Measurements from ENCODE around the gene FBXL17.

The FBXL17 gene

DNA sequence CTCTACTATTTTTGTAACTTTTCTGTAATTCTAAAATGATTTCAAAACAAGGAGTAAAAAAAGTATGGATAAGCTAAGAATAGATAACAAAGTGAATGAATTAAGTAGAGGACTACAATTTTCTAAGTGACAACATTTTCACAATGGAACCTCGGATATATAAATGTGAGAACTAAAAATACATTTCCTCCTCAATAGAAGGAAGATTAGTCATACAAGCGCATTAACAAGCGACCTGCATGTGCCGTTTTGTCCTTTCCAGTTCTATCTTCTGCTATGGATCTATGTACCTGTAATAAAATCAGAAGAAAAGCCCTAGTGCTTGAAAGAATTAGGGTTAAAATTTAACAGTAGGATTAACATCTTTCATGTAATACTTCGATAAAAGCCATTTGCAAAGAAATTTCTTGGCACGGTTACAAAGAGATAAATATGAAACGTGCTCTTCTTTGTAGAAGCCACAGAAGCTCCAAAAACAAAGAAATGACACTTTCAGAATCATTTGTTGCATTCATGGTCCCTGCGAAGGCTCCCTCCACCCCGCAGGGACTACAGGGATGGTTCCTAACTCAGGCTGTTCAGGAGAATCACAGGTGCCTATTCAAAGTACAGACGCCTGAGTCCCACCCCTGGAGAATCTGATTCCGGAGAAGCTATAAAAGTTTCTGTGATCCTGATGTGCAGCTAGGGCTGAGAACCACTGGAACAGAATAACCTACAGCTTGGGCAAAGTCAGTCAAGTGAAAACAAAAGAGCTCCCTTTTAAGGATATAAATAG is 494.5 kb downstream of the FBXL17 start:
- DNase-seq: no peak

DNA sequence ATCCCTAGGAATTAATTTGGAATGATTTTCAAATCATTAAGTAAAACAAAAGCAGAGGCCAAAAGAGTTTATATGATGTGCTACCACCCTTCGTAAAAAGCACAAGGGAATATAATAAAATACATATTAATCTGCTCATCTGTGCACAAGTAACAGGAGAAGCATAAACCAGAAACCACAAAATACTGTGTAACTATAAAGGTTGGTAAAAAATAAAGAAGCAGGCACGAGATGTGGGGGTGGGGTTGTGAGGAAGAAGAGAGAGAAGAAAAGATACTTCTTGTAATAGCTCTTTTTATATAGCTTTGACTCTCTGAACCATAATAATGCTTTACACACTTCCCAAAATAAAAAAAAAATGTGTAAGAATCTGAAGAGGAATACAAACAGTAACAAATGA is 496.3 kb downstream of the FBXL17 start:
- DNase-seq: no peak

DNA sequence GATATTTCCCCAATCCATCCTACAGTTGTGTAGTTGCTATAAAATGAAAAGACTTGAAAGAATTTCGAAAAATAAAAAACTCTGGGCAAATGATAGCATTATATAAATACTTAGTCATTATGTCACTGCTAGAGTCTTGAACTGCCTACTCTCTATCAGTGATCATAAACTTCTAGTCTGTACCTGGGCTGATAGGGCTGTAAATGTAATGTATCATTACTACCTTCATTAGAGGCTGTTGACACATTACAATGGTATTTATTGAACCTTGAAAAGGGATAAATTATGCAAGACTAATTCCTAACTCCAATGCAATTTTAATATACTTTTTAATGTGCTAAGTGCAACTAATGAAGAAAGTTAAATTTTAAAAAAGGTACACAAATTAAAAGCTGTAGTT is 497.0 kb downstream of the FBXL17 start:
- DNase-seq: no peak

DNA sequence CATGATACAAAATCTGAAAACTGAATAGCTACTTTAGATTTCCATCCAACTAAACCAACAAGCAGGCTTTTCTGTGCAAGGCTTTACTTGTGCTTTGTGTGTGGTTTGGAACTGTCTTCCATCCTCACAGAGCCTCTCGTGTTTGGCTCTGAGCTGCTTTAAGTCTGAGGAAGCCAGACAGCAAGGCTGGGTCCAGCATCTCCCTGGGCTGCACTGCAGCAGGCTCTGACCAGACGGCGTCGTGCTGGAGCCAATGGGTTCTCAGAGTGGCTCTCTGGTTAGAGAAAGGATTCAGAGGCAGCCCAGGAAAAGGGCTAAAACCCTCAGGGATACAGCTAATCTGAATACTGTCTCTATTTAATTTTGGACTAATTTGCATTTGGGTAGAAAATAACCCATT is 503.2 kb downstream of the FBXL17 start:
- no peak for DNase-seq

- no peak for DNase-seq
Measured at GRCh38 chr5:107876906-107877305, 505.0 kb downstream of the FBXL17 start.

GRCh38 chr5:107876261-107876660 is 505.6 kb downstream of the FBXL17 start:
- DNase-seq: no peak

GRCh38 chr5:107875833-107876232 is 506.1 kb downstream of the FBXL17 start:
- no peak for DNase-seq

GRCh38 chr5:107874795-107875194 is 507.1 kb downstream of the FBXL17 start:
- DNase-seq: no peak

GRCh38 chr5:107873877-107874276 is 508.0 kb downstream of the FBXL17 start:
- DNase-seq: no peak

GRCh38 chr5:107871023-107871422 is 510.9 kb downstream of the FBXL17 start:
- no peak for DNase-seq

DNA sequence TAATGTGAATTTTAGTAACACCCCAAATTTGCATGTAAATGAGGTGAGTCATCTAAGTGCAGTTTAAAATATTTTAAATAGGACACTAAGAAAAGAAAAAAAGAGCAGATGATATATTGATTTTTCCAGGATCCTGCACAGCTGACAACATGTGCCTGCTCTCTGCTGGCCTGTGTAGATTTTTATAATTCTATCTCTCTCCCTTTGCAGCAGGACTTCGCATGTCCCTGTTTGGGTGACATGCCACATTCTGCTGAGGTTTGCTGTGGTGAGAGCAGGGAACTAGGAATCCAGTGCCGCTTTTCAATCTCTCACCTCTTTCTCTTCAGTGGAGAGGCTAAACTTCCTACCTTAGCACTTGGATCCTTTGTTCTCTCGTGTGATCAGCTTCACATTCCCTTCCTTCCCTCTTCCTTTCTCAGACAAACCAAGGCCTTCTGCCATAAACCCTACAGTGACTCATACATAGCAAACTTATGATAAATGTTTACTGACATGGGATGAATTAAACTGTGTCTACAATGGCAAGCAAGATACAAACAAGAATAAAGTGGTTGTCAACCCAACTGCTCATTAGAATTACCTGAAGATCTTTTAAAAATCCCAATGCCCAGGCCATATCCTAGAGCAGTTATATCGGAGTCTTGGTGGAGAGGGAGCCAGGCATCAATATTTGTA is 512.3 kb downstream of the FBXL17 start:
- DNase-seq: no peak

GRCh38 chr5:107868650-107869409 is 513.1 kb downstream of the FBXL17 start:
- no peak for DNase-seq

- no peak for DNase-seq
Measured at GRCh38 chr5:107867266-107867665, 514.6 kb downstream of the FBXL17 start.

GRCh38 chr5:107864793-107865192 is 517.1 kb downstream of the FBXL17 start:
- DNase-seq: no peak

DNA sequence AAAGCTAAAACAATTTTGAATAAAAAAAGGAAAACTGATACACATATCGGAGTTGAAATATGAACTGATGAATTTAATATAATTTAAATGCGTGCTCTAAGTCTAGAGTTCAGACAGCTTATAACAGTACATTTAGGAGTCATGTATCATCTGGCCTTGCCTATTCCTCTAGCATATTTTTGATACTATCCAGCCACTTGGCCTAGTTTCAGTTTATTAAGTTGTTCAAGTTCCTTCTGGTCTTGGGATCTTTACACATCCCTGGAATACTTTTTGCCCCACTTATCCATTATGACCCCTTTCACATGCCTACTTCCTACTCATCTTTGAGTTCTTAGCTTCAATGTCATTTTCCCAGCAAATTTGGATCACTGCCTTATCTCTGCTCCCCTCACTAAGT is 518.8 kb downstream of the FBXL17 start:
- DNase-seq: no peak

GRCh38 chr5:107861565-107861964 is 520.3 kb downstream of the FBXL17 start:
- no peak for DNase-seq

GRCh38 chr5:107860044-107860443 is 521.9 kb downstream of the FBXL17 start:
- DNase-seq: no peak

DNA sequence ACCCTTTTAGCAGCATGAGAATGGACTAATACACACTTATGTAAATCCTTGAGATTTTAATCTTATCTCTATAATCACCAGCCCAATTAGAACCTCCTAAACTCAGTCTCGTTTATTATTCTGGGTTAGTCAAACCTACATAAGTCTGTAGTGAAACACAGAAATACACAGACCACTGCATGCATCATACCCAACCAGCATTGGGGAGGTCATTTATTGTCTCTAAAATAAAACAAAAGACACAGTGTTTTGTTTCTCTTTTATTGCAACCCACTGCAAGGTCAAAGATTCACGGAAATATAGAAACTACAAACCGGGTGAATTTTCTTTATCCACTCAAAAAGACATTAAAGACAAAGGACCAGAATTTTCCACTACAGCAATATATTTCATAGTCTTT is 523.1 kb downstream of the FBXL17 start:
- DNase-seq: no peak

DNA sequence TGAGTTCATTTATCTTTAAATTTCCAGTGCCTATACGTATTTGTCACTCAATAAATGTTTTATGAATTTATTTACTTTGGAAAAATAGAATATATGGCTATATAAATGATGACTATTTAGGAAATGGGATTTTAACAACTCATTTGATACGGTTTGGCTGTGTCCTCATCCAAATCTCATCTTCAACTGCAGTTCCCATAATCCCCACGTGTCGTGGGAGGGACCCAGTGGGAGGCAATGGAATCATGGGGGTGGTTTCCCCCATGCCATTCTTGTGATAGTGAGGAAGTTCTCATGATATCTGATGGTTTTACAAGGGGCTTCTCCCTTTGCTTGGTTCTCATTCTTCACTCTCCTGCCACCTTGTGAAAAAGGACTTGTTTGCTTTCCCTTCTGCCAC is 523.6 kb downstream of the FBXL17 start:
- no peak for DNase-seq

DNA sequence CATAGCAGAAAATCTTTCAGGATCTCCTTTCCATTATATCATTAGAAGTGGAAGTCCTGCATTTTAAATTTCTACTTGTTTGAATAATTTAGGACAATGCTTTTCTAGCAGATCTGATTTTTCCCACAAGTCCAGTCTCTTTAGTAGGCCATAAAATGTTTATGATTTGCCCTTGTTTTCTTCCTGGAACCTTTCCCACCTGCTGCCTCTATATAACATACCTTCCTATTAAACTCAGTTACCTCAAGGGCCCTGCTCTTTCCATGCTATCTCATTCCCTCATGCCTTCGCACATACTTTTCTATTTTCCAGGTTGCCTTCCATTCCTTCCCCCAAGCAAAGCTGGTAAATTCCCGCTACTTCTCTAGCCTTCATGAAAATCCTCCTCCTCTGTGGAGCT is 524.1 kb downstream of the FBXL17 start:
- DNase-seq: no peak

DNA sequence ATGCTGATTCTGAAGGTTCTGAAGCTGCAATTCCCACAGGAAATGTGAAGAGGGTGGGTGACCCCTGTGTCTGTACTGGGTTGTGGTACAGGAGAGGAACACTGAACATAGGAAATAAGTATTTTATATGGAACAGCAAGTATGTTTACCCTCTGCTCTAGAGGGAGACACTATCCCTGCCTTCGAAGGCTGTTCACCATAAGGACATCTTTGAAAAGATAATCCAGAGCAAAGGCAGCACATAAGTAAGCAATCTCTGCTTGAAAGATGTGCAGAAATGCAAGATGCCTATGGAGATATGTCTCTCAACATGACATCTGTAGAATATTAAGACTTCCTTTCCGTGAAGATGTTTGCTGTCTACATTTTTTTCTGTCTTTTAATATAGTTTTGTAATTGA is 526.7 kb downstream of the FBXL17 start:
- no peak for DNase-seq

DNA sequence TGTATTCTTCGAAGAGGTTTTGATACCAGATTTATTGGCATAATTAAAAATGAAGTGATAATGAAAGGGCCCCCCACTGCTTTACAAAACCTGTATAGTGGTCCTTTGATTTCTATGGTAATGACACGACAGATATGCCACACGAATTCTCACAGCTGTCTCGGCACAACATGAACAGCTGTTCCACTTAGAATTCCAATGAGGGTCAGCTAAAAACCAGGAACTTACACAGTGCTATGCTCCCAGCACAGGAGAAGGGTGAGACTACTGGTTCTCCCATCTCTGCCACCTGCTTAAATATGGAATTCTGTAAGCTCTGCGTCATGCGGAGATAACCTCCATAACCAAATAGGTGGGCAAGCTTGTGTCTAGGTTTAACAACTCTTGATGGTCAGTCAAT is 528.2 kb downstream of the FBXL17 start:
- no peak for DNase-seq

- no peak for DNase-seq
Measured at GRCh38 chr5:107853031-107853430, 528.9 kb downstream of the FBXL17 start.

- DNase-seq: no peak
Measured at GRCh38 chr5:107849118-107849517, 532.8 kb downstream of the FBXL17 start.
